NCI-H526 treated with DMSO at 0.1 percent for 48 hours (cell line): Measurements from ENCODE around the gene CHERP.
"Not testable (repeated sequence)": the region's sequence is repeated elsewhere in the genome, so short reads cannot be mapped to it uniquely, and the experiment has no call there.

Experiments
- DNase-seq: peaks from one replicate; lab custom pipeline; 2025; lab: John Stamatoyannopoulos, UW

Gene CHERP

DNA sequence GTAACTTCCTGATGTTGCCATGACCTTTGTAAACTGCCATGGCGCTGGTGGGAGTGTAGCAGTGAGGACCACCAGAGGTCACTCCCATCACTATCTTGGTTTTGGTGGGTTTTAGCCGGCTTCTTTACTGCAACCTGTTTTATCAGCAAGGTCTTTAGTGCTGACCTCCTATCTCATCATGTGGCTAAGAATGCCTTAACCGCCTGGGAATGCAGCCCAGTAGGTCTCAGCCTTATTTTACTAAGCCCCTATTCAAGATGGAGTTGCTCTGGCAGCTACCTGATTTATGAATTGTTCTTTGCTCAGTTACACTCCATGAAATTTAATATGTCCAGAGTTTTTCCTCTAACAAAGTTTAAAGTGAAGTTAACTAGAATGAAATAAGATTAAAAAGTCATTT is 65.8 kb downstream of the CHERP start:
- DNase-seq = no peak

DNA sequence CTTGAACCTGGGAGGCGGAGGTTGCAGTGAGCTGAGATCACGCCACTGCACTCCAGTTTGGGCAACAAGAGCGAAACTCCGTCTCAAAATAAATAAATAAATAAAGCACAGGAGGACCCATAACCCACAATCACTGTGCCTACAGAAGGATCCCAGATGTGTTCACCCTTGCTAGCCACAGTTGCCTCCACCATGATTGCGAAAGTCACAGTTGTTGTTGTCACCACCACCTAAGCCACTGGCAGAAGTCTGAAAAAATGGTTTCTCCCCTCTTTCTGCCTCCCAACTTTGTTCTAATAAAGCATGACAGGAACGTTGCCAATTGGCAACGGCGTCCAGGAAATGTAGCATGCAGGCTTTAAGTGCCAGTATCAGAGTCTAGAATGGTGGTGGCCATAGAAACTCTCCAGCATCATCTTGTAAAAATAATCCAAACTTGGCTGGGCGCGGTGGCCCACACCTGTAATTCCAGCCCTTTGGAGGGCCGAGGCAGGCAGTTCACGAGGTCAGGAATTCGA is 68.3 kb downstream of the CHERP start:
- no peak for DNase-seq

DNA sequence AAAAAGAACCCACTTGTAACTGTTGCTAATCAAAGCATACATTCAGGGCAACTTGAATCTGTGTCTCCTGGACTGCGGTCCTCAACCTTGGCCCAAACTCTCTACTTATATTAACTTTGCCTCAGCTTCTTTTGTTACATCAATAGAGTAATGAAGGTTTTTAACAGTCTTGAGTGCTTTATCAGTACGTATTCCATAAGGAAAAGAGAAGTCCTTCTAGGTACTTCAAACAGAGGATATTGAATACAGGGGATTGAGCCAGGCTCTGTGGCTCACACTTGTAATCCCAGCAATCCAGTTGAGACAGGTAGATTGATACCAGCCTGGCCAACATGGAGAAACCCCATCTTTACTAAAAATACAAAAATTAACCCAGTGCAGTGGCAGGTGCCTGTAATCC is 69.2 kb downstream of the CHERP start:
- no peak for DNase-seq

DNA sequence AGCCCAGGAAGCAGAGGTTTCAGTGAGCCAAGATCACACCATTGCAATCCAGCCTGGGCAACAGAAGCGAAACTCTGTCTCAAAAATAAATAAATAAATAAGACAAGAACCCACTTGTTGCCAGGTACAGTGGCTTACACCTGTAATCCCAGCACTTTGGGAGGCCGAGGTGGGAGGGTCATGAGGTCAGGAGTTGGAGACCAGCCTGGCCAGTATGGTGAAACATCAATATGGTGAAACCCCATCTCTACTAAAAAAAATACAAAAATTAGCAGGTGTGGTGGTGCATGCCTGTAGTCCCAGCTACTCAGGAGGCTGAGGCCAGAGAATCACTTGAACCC is 69.7 kb downstream of the CHERP start:
- DNase-seq = not testable (repeated sequence)

DNA sequence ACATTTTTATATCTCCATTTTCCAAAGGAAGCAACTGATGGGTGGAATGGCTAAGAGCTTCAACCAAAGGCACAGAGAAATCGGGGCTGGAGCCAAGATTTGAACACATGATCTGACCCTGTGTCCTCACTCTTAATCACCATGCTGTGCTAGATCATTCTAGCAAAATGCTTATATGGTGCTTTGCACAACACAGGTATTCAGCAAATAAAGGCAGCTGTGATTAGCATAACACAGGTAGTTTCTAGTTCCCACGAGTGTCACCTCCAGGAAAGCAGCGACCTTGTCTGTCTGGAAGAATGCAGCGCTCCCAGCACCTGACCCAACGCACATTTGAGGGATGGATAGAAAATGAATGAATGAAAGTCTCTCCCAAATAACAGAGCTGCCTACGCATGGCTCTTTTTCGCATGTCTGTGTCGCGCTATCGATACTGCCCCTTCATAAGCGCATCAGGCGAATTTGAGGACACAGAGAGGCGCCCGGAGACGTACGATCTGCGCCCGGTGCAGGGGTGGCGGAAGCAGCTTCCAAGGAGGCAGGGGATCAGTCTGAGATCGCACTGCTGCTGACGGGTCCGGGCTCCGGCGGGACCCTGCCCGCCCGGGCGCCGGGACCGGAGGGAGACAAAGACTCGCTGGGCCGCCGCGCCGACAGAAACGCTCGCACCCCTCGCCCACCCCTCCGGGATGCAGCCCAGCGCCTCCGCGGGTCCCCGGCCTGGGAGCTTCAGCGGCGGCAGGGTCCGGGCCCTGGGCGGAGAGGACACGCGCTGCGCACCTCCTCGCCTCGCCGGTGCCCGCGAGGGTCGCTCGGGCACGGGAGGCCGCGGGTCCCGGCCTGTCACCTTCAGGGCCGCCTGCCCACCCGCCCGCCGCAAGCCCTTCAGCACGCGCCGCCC is 71.1 kb downstream of the CHERP start:
- DNase-seq = no peak

DNA sequence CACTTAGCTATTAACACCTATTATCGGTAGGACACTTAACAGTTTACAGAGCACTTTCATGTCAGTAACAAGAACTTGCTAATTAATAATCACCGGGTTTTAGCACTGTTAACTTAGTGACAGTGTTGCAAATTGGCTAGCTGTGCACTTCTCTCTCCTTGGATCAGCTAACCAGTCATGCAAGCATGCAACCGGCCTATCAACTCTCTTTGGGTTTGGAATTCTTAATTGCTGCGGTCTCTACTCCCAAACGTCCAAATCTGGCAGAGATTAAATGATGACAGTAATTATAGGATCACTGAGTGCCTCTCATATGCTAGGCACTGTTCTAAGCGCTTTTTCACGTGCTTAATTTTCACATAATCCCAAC is 71.7 kb downstream of the CHERP start:
- DNase-seq = no peak
